GM18508 (cell line): ENCODE data around the gene BRSK2.

Experiments used
- ATAC-seq: cut with Tn5 transposase; IDR thresholded peaks from one replicate; pipeline ENCODE4 v1.9.1; 2021; ENCODE audit warnings: moderate number of reproducible peaks; ENCODE audit not compliant: insufficient read depth, unreplicated experiment

The BRSK2 gene

GRCh38 chr11:1393038-1393710 is 3.4 kb downstream of the BRSK2 start:
- ATAC-seq = no peak

- no peak for ATAC-seq
These were observed 5.4 kb downstream of the BRSK2 start for GRCh38 chr11:1394936-1395772.

DNA sequence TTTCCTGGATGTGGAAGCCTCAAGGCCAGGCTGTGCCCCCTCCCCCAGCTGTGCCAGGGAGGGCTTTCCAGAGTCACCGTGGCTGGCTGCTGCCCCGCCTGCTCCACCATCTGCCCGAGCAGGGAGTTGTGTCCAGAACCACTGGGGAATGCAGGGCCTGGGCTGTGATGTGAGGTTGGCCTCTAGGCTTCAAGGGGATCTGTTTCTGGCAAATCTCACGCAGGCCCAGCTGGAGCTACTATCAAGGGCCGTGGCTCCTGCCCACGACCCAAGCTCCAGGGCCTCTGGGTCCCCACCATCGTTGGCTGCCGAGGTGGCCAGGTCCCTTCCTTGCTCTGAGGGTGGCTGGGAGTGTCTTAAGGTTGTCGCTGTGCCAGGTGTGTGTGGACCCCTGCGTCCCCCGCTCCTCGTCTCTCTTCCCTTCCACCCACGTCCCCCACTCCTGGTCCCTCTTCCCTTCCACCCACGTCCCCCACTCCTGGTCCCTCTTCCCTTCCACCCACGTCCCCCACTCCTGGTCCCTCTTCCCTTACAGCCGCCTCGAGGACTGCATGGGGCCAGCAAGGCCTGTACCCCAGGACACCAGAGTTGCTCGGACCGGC is 6.1 kb downstream of the BRSK2 start:
- ATAC-seq = no peak

- no peak for ATAC-seq
These were observed 6.7 kb downstream of the BRSK2 start for GRCh38 chr11:1396375-1396841.

GRCh38 chr11:1397146-1397861 is 7.6 kb downstream of the BRSK2 start:
- ATAC-seq = no peak

- no peak for ATAC-seq
These were observed 8.3 kb downstream of the BRSK2 start for GRCh38 chr11:1397862-1398527.

DNA sequence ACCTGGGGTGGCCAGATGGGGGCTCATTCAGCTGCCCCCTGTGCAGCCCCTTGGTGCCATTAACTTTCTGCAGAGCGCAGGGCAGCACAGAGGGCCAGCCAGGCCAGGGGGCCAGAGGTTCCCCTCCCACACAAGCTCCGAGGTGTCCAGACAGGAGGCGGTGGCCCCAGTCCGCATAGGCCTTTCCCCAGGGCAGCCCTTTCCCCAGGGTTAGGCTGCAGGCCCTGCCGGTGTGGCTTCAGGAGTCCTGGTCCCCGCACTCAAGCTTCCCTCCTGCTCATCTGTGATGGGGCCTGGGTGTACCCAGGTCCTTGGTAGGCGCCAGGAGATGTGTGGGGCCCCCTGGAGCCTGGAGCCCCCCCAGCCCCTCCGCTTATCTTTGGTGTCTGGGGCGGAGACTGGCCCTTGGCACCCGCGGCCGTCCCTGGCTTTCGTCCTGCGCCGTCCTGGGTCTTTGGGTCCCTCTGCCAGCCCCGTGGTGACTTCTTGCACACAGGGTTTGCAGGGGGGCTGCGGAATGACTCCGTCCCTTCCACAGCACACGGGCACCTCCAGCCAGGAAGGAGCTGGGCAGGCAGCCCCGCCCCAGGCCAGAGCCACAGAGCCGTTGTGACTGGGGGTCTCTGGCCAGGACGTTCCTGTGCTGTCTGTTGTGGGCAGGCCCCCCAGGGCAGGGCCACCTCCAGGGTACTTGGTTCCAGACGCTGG is 8.9 kb downstream of the BRSK2 start:
- ATAC-seq = no peak

- no peak for ATAC-seq
These were observed 9.9 kb downstream of the BRSK2 start for GRCh38 chr11:1399386-1400316.

- ATAC-seq = no peak
These were observed 10.8 kb downstream of the BRSK2 start for GRCh38 chr11:1400317-1401170.

- no peak for ATAC-seq
These were observed 11.4 kb downstream of the BRSK2 start for GRCh38 chr11:1401171-1401445.

DNA sequence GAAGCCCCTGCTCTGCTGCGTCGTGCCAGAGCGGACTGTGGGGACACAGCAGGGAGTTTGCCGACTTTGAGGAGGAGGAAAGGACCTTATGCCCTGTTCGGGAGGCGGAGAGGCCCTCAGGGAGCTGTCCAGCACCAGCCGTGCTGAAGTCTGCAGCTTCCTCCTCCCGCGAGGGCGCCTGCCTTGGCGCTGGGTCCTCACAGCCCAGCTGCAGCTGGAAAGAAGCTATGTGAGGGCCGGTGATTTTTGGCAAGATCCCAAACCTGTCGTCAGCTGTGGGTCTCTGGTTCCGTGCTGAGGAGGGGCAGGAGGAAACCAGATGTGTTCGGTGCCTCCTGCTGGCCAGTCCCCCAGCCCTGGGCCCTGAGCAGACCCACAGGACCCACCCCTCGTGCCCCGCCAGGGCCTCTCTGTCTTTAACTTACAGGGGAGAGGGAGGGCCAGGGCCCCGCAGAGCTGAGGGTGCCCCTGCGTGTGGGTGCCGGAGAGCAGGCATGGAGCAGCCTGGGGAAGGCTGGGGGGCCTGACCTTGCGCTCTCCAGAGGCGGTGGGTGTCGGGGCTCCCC is 12.0 kb downstream of the BRSK2 start:
- no peak for ATAC-seq

GRCh38 chr11:1402355-1403077 is 12.8 kb downstream of the BRSK2 start:
- ATAC-seq = no peak

DNA sequence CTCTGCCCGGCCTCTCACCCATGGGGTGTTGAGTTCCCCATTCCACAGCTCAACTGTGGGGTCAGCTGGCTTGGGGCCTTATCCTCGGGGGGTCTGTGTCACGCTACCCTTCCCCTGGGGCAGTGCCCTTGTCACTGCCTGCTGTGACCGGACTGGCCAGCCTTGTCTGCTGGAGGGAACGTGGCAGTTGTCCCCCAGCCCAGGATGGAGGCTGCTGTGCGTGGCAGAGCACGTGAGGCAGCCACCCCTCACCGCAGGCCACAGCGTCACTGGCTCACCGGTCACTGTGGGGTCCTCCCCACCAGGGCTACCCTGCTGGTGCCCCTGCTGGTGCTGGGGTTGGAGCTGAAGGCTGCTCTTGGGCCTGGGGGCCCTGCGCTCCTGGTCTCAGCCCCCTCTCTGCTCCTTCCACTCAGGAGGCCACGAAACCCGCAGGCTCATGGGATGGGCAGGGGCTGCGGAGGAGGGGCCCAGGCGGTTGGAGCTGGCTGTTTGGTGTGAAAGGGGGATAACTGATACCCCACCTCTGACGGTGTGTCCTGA is 13.4 kb downstream of the BRSK2 start:
- ATAC-seq = no peak

DNA sequence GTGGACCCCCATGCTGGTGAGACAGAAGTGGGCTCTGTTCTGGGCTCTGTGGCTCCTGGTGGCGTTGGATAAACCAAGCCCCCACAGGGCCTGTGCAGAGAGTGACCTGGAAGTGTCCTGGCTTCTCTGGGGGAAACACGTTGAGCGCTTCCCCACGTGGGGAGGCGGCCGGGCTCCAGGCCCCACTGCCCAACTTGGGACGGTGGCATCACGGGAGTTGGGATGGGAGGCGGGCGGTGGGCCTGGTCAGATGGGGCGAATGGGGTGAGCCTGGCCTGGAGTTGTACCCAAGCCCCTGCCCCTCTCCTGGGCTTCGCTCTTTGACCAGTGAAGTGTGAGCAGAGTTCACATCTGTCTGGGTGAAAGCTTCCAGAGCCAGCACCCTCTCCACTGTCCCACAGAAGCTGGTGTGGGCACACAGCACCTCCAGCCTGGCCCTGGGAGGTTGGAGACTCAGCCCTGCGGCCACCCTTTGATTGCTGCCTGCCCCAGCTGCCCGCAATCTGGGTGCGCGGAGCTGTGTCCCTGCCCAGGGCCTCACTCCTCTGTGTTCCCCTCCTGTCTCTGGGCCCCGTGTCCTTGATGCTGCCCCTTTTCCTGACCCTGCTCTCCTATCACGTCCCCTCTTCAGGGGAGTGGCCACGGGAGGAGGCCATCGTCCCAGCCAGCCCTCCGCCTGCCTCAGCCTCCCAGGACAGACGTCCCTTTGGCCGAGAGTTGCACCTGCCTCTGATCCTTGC is 14.2 kb downstream of the BRSK2 start:
- ATAC-seq = no peak

DNA sequence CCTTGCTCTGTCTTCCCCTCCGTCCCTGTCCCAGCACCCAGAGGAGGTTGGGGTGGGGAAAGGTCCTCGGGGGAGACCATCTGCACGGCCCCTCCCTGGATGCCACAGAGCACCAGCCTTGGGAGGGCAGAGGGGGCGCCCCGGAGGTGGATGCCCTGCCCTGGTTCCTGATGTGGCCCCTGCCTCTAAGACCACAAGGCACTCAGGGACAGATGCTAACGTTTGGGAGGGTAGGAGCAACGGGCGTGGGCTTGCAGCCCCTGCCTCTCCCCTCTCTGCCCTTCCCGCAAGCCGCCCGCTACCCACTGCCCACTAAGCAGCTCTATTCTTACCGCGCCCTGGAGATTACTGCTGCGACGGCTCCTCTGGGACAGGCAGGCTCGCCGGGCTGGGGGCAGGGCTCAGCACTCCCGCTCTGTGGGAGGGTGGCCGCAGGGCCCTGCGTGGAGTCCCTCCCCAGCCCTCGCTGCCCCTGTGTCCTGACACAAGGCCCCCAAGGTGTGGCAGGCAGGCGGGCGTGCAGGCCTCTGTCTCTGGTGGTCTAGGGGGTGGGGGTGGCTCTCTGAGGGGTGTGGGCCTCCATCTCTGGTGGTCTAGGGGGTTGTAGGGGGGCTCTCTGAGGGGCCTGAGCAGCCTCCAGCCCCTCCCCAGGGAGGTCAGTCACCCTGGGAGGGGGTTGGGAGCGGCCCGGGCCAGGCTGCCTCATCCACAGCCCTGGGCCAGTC is 14.9 kb downstream of the BRSK2 start:
- ATAC-seq = no peak
